Keratinocyte (primary cell): ENCODE measurements around the gene RNF103. TPM values are rescaled to one million over a fixed set of nuclear protein-coding genes. Genes with fewer than 3 reads are reported as not detected.

ENCODE experiments used
- DNase-seq: peaks from one replicate; pipeline ENCODE4 v3.0.0-alpha.2; 2011; ENCODE audit warnings: low read depth, missing footprints, low spot score
- FAIRE-seq: peaks from 2 replicates; lab custom pipeline; 2011; peaks lifted over from hg19 to GRCh38; lab: Jason Lieb, UNC
- H2AFZ ChIP-seq: 2 replicates; pipeline ENCODE4 v1.6.0; 2012; ENCODE audit warnings: low read length, control low read depth, inconsistent platforms; ENCODE audit not compliant: control insufficient read depth
- H3K27ac ChIP-seq: 2 replicates; pipeline ENCODE4 v1.5.1; 2011; ENCODE audit warnings: low read length; ENCODE audit not compliant: control insufficient read depth, insufficient read depth
- H3K27me3 ChIP-seq: 3 replicates; pipeline ENCODE4 v1.6.0; 2011; ENCODE audit warnings: low read length; ENCODE audit not compliant: control insufficient read depth, insufficient read depth; ENCODE audit errors: extremely low read depth
- H3K36me3 ChIP-seq, 2 experiments: 2 replicates in 1 of 2; 3 replicates in 1 of 2; pipeline ENCODE4 v1.5.1; 2011; ENCODE audit warnings: low read length in 2 of 2, mild to moderate bottlenecking in 1 of 2; ENCODE audit not compliant: control insufficient read depth in 2 of 2, insufficient read depth in 2 of 2; ENCODE audit errors: extremely low read depth in 1 of 2
- H3K4me1 ChIP-seq: 3 replicates; pipeline ENCODE4 v1.5.1; 2011; ENCODE audit warnings: low read length; ENCODE audit not compliant: control insufficient read depth, insufficient read depth; ENCODE audit errors: extremely low read depth
- H3K4me2 ChIP-seq: 3 replicates; pipeline ENCODE4 v1.6.0; 2011; ENCODE audit warnings: low read depth, low read length; ENCODE audit not compliant: control insufficient read depth, insufficient read depth; ENCODE audit errors: extremely low read depth
- H3K4me3 ChIP-seq, 3 experiments: fragments of 200-600 bp in 1 of 3; sonication (generic) in 1 of 3; 2 replicates in 2 of 3; 3 replicates in 1 of 3; pipeline ENCODE4 v1.5.1; 2011 to 2016; ENCODE audit warnings: low read length in 3 of 3, mild to moderate bottlenecking in 3 of 3, control low read depth in 2 of 3, inconsistent platforms in 1 of 3, low read depth in 1 of 3, mixed read lengths in 1 of 3, mixed run types in 1 of 3, moderate library complexity in 1 of 3; ENCODE audit not compliant: control insufficient read depth in 2 of 3, insufficient read depth in 2 of 3; ENCODE audit errors: extremely low read depth in 1 of 3
- H3K79me2 ChIP-seq: 2 replicates; pipeline ENCODE4 v1.6.0; 2012; ENCODE audit warnings: low read length; ENCODE audit not compliant: control insufficient read depth, insufficient read depth
- H3K9ac ChIP-seq: 3 replicates; pipeline ENCODE4 v1.6.0; 2011; ENCODE audit warnings: low read length; ENCODE audit not compliant: control insufficient read depth, insufficient read depth; ENCODE audit errors: extremely low read depth
- H3K9me1 ChIP-seq: 3 replicates; pipeline ENCODE4 v1.6.0; 2011; ENCODE audit warnings: low read length; ENCODE audit not compliant: control insufficient read depth, insufficient read depth; ENCODE audit errors: extremely low read depth
- H3K9me3 ChIP-seq: 2 replicates; pipeline ENCODE4 v1.5.1; 2012; ENCODE audit warnings: low read depth, low read length; ENCODE audit not compliant: control insufficient read depth
- H4K20me1 ChIP-seq: 3 replicates; pipeline ENCODE4 v1.6.0; 2011; ENCODE audit warnings: low read length; ENCODE audit not compliant: control insufficient read depth, insufficient read depth; ENCODE audit errors: extremely low read depth
- CTCF ChIP-seq, 3 experiments: IDR thresholded peaks in 1 of 3; conservative IDR thresholded peaks in 1 of 3; optimal IDR thresholded peaks in 1 of 3; 2 replicates in 2 of 3; 3 replicates in 1 of 3; pipeline versions ENCODE3 to v1.5.1; 2011; ENCODE audit warnings: low read length in 3 of 3, mild to moderate bottlenecking in 3 of 3, moderate library complexity in 2 of 3, control low read depth in 1 of 3, inconsistent platforms in 1 of 3; ENCODE audit not compliant: insufficient read depth in 2 of 3; ENCODE audit errors: extremely low read depth in 1 of 3
- EZH2 ChIP-seq: IDR thresholded peaks from one replicate; pipeline ENCODE4 v1.6.1; 2012; ENCODE audit warnings: inconsistent platforms, mild to moderate bottlenecking, low read length, moderate library complexity
- dilution Hi-C: fragments of 300-500 bp; cut with MboI; formaldehyde crosslinking; loops from one replicate; pipeline ENCODE4 v1.7.0; 2020; ENCODE audit warnings: low sequenced_read_pairs; ENCODE audit not compliant: extremely low pct_ligation_motif_present
- polyA plus RNA-seq, 5 experiments: library from polyadenylated mRNA; depleted of rRNA in 3 of 5; stranded (reverse) in 3 of 5; stranded (forward) in 1 of 5; unstranded in 1 of 5; fragments of >200 nt; gene quantifications; 1 replicate in 1 of 5; 2 replicates in 3 of 5; 3 replicates in 1 of 5; pipeline versions ENCODE4 v1.2.1 to v1.2.3, GENCODE V29; 2011 to 2012; ENCODE audit warnings: missing spikeins in 2 of 5, low read depth in 1 of 5, low replicate concordance in 1 of 5

The RNF103 gene
- polyA plus RNA-seq, 1 donor (not counting 4 experiments of a cell fraction or from before 2014, with no cell fraction given), result 15.7 TPM

DNA sequence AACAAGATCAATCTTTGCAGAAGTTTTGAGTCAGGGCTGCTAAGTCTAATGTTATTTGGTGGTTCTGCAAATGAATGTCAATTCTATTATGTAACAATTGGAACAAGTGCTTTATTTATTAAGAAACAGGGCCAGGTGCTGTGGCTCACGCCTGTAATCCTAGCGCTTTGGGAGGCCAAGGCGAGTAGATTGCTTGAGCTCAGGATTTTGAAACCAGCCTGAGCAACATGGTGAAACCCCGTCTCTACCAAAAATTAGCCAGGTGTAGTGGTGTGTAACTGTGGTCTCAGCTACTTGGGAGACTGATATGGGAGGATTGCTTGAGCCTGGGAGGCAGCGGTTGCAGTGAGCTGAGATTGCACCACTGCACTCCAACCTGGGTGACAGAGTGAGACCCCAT lies 13.2 kb upstream of the RNF103 start:
- TF ChIP-seq CTCF (optimal IDR thresholded peaks at IDR 0.05 in 1 of 3, IDR thresholded peaks at IDR 0.05 in 1 of 3, conservative IDR thresholded peaks at IDR 0.05 in 1 of 3; ENCODE audit: extremely low read depth in 1 of 3, insufficient read depth in 2 of 3, low read length in 3 of 3) (no peak), EZH2 (no peak)
- H2AFZ ChIP-seq, result no peak overlapping the region
- no peak overlapping the region for H3K4me3 ChIP-seq
- H3K9me3 ChIP-seq, result no peaks in the 10 kb centered on the region
- peaks cover 12% of the 10 kb centered on the region for H3K4me1 ChIP-seq
- H4K20me1 ChIP-seq, result no peaks in the 10 kb centered on the region
- no peaks in the 10 kb centered on the region for H3K27me3 ChIP-seq
- dilution Hi-C loops, result no loop called here
- no peak overlapping the region for H3K4me2 ChIP-seq
- H3K9ac ChIP-seq, result no peak overlapping the region
- no peaks in the 10 kb centered on the region for H3K79me2 ChIP-seq
- FAIRE-seq, result no peak
- H3K9me1 ChIP-seq, result no peaks in the 10 kb centered on the region
- no peaks in the 10 kb centered on the region for H3K36me3 ChIP-seq
- no peak for DNase-seq
- no peak overlapping the region for H3K27ac ChIP-seq

DNA sequence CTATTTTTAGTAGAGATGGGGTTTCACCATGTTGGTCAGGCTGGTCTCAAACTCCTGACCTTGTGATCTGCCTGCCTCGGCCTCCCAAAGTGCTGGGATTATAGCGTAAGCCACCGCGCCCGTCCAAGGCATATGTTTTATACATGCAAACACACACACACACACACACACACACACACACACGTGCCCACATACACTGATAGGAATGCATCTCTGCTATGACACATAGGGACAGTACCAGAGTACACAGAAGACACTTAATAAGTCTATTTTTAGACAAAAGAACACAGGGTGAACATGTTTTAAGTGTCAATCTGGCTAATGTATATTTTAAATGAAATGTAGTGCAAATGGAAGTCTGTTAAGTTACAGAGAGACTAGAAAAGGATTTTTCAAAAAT lies 10.7 kb upstream of the RNF103 start:
- H3K9ac ChIP-seq, result no peak overlapping the region
- no peak overlapping the region for H3K27ac ChIP-seq
- FAIRE-seq (no peak), DNase-seq (no peak)
- H3K4me1 ChIP-seq, result peaks cover 20% of the 10 kb centered on the region
- no peaks in the 10 kb centered on the region for H3K9me1 ChIP-seq
- no peaks in the 10 kb centered on the region for H3K9me3 ChIP-seq
- H3K36me3 ChIP-seq, result no peaks in the 10 kb centered on the region
- no peak overlapping the region for H3K4me2 ChIP-seq
- no peaks in the 10 kb centered on the region for H3K79me2 ChIP-seq
- no peaks in the 10 kb centered on the region for H4K20me1 ChIP-seq
- dilution Hi-C loops, result no loop called here
- TF ChIP-seq EZH2, result no peak
- TF ChIP-seq CTCF (optimal IDR thresholded peaks at IDR 0.05 in 1 of 3, IDR thresholded peaks at IDR 0.05 in 1 of 3, conservative IDR thresholded peaks at IDR 0.05 in 1 of 3; ENCODE audit: extremely low read depth in 1 of 3, insufficient read depth in 2 of 3, low read length in 3 of 3), result no peak
- no peaks in the 10 kb centered on the region for H3K27me3 ChIP-seq
- H2AFZ ChIP-seq, result no peak overlapping the region
- H3K4me3 ChIP-seq, result no peak overlapping the region
